GM19455 (cell line): ENCODE data around the gene LMNB1.
"Not testable (repeated sequence)": the region's sequence is repeated elsewhere in the genome, so short reads cannot be mapped to it uniquely, and the experiment has no call there.

Experiments used
- ATAC-seq: cut with Tn5 transposase; IDR thresholded peaks from one replicate; pipeline ENCODE4 v1.9.1; 2021; ENCODE audit not compliant: unreplicated experiment

Gene LMNB1

DNA sequence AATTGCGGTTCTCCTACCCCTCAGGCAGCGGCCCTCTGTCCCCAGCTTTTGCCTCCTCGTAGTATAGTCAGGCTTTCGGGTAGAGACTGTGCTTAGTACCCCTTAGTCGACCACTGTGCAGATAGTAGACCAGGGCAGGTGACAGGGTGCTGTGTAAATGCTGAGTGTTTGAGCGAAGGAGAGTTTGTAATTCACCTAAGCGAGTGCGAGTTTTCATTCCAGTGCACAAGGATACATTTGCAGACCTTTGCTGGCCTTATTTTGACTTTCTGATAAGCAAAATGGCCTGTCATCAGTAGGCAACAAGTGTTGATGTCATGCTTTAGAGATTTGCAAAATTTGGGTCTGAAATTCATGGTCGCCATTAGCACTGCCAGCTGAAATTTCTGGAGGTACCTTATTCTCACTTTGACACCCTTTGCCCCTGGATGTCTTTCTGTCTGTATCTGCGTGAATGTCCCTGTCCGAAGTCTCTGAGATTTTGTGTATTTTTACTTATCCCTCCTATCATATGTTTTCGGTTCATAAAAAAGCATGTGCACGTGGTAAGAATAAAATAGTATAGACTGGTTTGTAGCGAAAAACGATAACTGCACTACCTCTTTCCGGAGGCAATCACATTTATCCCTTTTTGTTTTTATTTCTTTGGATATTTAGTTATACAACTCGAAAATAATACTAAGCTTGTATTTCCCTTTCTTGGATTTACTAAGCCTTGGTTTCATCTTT, 1.9 kb downstream of the LMNB1 start:
- ATAC-seq = peak; percentile 6

DNA sequence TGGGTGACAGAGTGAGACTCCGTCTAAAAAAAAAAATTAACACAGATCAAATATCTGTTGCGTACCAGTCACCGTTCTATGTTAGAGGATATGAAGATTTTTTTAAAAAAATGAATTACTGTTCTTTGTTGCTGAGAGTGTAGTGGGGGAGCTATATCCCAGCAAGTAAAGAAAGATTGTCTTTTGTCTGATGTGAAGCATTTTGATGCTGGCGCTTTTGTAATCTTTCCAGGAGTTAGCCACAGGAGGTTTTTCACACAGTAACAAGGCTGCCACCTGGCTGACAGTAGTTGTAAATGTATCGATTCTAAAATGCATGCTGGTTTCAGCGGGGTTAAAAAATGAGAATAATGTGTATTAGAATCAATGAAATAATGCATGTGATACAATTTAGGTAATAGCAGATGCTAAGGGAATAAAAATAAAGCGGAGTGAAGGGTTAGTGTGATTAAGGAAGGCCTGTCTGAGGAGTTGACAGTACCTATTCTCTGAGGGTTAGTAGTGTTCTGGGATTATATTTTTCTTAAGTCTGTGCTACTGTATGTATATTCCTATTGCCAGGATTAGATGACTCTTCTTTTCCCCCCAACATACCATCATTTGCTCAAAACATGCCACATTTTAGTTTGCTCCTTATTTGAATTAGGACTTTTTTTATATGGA, 3.4 kb downstream of the LMNB1 start:
- ATAC-seq = no peak

DNA sequence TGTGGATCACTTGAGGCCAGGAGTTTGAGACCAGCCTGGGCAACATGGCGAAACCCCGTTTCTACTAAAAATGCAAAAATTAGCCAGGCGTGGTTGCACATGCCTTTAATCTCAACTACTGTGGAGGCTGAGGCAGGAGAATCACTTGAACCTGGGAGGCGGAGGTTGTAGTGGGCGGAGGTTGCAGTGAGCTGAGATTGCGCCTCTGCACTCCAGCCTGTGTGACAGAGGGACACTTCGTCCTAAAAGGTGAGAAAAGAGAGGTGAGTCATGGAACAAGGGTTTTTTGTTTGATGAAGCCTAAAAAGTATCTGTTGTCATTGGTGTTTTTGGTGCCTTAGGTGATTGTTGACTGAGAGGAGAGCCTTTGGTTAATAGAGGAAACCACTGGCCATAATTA, 11.5 kb downstream of the LMNB1 start:
- not testable (repeated sequence) for ATAC-seq

DNA sequence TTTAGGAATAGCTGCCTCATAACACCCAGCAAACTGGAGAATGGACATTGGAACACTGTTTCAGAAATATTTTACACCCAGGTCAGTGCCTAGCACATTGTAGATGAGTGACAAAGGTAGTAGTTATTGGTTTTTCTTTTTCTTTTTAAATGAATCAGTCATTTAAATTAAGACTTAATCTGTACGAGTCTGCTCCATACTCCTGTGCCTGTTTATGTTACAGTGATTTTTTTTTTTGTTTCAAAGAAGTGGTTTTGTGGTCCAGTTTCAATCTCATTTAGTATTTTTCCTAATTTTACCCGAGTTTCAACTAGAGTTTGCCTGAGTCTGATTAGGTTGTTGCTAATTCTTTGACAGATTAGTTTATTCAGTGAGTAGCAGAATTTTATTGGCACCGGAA, 16.2 kb downstream of the LMNB1 start:
- peak; percentile 27 for ATAC-seq

DNA sequence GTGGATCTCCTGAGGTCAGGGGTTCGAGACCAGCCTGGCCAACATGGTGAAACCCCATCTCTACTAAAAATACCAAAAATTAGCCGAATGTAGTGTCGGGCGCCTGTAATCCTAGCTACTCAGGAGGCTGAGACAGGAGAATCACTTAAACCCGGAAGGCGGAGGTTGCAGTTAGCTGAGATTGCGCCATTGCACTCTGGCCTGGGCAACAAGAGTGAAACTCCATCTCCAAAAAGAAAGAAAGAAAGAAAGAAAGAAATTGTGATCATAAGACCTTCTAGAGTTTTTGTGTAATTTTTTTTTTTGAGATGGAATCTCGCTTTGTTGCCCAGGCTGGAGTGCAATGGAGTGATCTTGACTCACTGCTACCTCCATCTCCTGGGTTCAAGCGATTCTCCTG, 16.7 kb downstream of the LMNB1 start:
- not testable (repeated sequence) for ATAC-seq

DNA sequence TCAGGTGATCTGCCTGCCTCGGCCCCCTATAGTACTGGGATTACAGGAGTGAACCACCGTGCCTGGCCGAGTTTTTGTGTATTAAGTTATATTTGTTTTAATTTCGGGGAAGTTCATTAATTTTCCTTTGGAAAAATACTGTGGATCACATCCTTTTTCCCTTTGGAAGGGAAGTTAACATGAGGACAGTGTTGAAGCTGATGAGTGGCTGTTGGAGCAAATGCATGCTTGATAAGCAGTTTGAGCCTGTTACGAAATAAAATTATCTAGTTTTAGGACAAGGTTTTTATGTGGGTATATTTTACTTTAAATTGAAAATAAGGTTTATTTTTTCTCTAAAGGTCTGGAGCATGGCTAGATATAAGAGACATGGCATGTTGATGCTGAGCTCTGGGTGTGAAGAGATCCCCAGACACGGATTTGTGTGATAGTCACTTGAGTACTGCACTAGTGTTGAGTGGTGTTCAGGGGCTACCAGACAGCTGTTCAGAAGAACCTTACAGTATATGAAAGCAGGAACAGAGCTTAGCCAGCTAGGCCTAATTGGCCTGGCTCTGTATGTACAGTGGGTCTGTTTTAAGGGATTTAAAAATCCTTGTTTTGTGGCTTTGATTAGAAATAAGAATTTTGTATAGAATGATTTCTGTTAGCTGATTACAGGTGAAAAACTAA, 17.4 kb downstream of the LMNB1 start:
- ATAC-seq = no peak

DNA sequence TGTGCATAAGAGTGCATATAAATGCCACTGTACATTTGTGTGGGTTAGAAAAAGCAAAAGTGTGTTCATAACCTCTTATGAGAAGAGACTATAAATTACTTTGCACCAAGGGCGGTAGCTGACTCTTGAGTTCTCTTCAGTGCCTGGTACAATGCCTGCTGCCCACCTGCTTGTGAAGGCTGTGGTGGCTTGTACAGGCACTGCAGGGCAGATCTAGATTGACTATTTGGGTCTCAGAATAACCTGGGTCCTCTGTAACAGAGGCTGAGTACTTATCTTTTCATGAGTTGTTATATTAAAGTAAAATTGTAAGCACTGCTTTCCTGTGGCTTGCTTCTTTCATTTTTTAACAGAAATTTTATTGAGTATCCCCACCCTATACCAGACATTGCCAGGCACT, 22.8 kb downstream of the LMNB1 start:
- ATAC-seq = no peak

DNA sequence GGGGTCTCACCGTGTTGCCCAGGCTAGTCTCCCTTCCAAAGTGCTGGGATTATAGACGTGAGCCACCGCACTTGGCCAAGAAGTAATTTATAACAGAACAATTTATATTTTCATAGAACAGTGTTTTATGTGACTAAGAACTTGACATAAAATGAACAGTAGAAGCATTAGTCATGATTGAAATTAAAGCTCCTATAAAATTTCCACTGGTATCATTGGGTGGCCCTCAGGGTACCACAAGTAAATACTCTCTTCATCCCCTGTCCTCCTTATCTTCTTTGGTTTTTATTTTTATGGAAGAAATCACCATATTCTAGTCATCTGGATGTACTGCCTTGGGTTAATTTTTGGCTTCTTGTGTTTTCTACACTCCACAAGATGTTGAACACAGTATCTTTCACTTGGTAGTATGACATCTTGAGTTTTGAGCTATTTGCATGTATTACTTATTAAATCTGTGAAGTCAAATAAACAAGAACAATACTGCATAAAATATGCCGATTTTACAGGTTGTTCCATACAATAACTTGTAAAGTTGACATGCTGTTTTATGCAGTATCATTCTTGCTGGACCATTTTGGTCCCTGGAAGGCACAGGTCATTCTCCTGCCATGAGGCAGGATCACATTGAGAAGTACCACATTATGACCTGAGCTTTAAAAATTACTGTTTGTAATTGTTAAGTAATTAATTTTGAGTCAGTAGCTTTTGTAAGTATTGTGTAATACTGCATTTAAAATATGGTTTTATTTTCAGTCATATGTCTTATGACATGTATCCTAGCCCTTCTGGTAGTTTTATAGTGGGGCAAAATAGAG, 24.4 kb downstream of the LMNB1 start:
- ATAC-seq = no peak

DNA sequence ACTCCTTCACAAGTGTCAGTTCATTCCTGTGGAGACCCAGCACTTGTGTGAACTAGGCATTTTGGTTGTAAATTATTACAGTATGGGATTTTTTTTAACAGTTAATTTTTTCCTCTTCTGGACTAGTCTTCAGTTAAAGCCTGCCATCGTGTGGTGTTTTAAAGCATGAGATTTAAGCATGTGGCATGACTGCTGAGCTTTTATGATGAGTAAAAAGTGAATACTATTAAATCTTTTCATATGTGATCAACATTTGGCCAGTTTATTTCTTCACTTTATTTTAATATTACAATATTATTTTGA, 25.0 kb downstream of the LMNB1 start:
- no peak for ATAC-seq

DNA sequence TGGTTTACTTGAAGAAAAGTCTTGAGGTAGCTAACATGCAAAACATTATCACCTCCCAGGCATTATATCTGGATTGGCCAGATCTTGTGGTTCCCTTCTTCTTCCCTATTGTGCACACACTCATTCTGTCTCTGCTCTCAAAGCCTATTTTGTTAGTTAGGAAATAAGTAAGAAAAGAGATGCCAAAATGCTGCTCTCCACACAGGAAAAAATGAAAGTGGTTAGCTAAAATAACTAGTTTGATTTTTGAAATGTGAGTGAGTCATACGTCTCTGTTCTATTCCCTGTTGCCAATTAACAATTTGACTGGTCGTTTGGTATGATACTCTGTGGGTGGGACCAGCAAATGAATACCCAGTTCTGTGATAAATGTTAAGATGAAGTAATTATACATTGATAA, 28.1 kb downstream of the LMNB1 start:
- no peak for ATAC-seq

DNA sequence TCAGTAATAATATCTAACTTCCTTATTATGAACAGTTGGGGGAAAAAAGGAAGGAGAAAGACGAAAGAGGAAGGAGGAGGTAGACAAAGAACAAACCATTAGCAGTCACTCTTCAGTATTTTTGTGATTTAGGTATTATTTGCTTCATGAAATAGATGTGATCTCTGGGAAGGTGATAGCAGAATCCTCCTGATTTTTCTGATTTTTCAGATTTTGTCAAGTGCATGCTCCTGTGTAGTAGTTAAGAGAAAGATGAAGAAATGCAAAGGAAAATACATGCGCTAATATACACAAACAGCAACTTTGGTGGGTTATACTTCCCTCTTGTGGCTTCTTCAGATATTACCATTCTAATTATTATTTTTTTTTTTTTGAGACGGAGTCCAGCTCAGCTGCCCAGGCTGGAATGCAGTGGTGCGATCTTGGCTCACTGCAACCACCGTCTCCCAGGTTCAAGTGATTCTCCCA, 31.6 kb downstream of the LMNB1 start:
- ATAC-seq = peak; percentile 37

DNA sequence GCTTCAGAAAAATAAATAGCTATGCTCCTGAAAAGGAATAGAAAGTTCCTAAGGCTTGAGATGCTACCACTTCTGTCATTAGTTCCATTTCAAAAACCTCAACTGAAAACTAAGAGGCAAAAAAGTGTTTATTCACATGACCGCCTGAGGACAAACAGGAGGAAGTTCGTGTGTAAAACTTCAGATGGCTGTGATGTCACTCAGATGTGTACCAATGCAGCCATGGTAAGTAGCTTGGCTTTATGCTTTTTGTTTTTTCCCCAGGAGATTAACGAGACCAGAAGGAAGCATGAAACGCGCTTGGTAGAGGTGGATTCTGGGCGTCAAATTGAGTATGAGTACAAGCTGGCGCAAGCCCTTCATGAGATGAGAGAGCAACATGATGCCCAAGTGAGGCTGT, 33.0 kb downstream of the LMNB1 start:
- ATAC-seq = no peak

DNA sequence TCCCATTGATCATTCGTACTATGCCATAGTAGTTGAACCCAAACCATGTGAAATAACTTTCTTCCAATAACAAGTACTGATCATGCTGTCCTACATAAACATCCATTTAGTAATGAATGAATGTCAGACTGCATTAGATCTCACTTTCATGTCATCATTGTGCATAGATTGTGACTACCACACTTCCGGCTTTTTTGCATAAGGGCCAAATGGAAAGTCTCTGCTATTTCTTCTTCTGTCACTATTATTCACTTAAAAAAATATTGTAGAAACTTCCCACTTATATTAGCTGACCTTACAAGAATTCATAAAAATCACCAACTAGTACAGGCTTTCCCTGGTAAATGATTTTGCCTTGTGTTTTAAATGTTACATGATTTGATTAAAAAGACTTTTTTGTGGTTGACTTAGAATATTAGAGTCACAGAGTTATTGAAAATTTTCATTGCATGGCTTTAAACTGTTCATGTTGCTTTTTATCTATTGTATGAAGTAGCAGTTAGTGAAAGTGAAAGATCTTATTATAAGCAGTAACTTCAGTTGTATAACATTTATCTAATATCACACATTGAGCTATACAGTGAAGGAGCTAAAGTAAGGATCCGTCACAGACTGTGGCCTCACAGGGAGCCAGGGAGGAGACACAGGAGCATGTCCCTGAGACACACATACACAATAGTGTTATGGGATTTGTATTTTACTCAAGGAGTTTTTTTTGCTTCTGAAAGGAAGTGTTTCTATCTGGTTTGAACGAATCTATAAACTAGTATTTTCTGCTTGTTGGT, 33.9 kb downstream of the LMNB1 start:
- no peak for ATAC-seq

DNA sequence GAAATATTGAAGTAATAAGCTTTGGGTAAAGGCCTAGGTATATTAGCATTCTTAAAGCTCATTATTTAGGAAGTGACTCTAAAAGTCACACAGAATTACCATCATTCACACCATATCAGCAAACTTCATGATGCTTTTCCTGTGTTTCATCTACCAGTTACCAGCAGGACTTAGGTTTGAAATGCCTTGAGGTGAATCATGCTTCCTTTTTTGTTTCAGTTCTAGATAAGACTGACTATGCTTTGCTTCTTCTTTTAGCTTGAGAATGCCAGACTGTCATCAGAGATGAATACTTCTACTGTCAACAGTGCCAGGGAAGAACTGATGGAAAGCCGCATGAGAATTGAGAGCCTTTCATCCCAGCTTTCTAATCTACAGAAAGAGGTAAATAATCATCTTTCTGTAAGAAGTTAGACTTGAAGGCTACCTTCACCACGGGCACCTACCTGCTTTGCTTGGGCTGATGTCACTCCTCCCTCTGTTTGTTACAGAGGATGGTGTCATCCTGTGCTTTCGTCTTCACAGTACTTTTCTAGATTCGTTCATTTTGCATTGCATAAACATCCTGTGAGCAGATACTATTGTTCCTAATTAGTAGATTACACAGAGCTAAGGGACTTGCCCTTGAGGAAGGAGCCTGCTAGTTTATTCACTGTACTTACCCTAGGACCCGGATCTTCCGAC, 34.7 kb downstream of the LMNB1 start:
- ATAC-seq = peak; percentile 56

DNA sequence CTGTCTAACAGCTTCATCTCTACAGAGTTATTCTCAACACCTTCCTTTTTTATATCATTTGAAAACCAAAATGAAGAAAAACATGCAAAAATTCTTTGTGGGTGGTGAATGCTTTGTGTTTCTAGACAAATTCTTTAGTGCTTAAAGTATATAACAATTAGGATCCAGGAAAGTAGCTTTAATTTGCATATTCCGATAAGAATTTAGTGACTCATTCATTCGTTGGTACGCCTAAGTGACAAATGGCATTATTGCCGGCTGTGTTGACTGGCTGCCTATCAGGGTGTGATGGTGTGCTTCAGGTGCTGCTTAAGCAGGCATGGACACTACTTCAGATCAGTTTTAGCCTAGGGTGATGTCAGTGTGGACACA, 35.2 kb downstream of the LMNB1 start:
- ATAC-seq = no peak

DNA sequence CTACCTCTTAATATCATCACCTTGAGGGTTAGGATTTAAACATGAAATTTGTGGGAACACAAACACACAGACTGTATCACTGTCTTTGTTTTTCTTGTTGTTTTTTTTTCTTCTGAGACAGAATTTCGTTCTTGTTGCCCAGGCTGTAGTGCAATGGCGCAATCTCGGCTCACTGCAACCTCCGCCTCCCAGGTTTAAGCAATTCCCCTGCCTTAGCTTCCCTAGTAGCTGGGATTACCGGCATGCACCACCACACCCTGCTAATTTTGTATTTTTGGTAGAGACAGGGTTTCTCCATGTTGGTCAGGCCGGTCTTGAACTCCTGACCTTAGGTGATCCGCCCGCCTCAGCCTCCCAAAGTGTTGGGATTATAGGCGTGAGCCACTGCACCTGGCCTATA, 36.9 kb downstream of the LMNB1 start:
- ATAC-seq = not testable (repeated sequence)

DNA sequence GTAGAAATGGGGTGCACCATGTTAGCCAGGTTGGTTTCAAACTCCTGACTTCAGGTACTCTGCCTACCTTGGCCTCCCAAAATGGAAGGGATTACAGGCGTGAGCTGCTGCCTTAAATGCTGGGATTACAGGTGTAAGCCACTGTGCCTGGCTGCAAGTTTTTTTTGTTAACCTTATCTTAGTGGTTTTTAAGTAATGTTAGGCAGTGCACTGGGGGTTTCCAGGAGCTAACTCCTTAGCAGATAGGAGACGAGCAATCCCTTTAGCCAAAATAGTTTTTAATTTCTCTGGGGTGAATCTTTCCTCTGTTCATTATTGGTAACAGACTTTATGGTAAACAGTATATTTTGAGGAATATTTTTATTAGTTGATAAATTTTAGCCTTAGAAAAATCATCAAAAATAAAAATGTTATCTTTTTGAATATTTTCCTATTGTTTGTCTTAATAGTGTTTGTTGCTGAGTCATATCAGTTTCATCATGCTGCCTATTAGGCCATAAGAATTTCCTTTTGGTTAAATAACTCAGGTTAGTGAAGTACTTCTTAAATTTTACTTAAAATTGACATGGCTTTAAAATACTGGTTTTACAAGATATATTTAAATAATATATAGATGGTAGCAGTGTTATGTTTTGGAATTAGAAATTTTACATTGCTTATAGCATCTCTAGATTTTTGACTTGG, 37.9 kb downstream of the LMNB1 start:
- no peak for ATAC-seq

DNA sequence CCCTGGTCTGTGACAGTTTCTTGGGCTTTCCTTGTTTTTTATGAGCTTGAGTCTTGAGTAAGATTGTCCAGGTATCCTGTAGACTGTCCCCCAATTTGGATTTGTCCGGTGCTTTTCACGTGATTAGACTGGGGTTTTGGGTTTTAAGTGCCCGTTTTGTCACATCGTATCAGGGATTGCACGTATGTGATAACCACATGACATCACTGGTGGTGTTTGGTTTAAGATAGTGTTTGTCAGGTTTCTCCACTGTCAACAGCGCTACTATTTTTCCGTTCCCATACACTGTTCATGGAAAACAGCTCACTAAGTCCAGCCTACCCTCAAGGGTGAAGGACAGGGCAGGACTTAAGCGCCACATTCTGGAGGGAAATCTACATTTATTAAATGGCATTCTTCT, 39.7 kb downstream of the LMNB1 start:
- ATAC-seq = no peak

DNA sequence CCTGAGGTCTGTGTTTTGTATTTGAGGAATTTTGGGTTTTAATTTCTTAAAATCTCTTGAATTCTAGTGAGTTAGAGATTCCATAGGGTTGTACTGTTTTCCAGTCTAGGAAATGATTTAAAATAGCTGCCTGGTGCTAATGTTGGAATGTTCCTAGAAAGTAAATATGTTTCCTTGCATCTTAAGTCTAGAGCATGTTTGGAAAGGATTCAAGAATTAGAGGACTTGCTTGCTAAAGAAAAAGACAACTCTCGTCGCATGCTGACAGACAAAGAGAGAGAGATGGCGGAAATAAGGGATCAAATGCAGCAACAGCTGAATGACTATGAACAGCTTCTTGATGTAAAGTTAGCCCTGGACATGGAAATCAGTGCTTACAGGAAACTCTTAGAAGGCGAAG, 41.8 kb downstream of the LMNB1 start:
- no peak for ATAC-seq

DNA sequence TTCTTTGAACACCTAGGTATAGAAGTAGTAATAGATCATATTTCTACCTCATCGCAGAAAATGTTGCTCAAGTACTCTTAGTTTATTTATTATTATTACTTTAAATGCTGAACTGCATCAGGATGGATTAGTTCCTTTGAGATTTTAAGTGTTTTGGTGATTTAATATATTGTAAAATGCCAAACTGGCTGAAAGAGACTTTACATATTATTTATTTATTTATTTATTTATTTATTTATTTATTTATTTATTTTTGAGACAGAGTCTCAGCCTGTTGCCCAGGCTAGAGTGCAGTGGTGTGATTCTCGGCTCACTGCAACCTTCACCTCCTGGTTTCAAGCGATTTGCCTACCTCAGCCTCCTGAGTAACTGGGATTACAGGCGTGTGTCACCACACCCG, 42.3 kb downstream of the LMNB1 start:
- ATAC-seq = no peak
